HepG2 (cell line): ENCODE data around the gene GRIN3B. TPM values are rescaled to one million over a fixed set of nuclear protein-coding genes. Genes with fewer than 3 reads are reported as not detected.

Experiments used
- CBX1 ChIP-seq: IDR thresholded peaks from one replicate; pipeline ENCODE4 v1.6.1; 2016; ENCODE audit warnings: antibody characterized with exemption, low read depth
- GABPB1 ChIP-seq: IDR thresholded peaks from 2 replicates; pipeline ENCODE4 v1.6.1; 2016; ENCODE audit warnings: mild to moderate bottlenecking, missing genetic modification reagents, moderate library complexity, missing compliant biosample characterization
- HNRNPK ChIP-seq: fragments of 200-400 bp; formaldehyde crosslinking; IDR thresholded peaks from 2 replicates; pipeline ENCODE4 v1.6.1; 2018; ENCODE audit warnings: low read length, low read depth, moderate library complexity, mild to moderate bottlenecking; ENCODE audit not compliant: poor library complexity, severe bottlenecking
- KMT2B ChIP-seq: IDR thresholded peaks from 2 replicates; pipeline ENCODE4 v1.6.1; 2016; ENCODE audit warnings: missing genetic modification reagents, missing compliant biosample characterization
- NFKBIZ ChIP-seq: IDR thresholded peaks from 2 replicates; pipeline ENCODE4 v1.6.1; 2018; ENCODE audit warnings: missing genetic modification reagents, missing compliant biosample characterization
- NFYC ChIP-seq: IDR thresholded peaks from 2 replicates; pipeline ENCODE4 v1.6.1; 2016; ENCODE audit warnings: missing genetic modification reagents, missing compliant biosample characterization
- NR3C1 ChIP-seq: sonication (generic); formaldehyde crosslinking; IDR thresholded peaks from 2 replicates; pipeline ENCODE4 v1.4.0; 2020; ENCODE audit warnings: missing genetic modification reagents
- PAWR ChIP-seq: sonication (generic); formaldehyde crosslinking; IDR thresholded peaks from 2 replicates; pipeline ENCODE4 v1.4.0; 2020; ENCODE audit warnings: missing genetic modification reagents, mild to moderate bottlenecking, borderline replicate concordance
- TCF12 ChIP-seq, 2 experiments: fragments of 450-650 bp in 1 of 2; sonication (generic) in 1 of 2; formaldehyde crosslinking in 1 of 2; IDR thresholded peaks; 2 replicates each; pipeline versions ENCODE4 v1.6.1 to v1.8.0; 2017 to 2022; ENCODE audit warnings: antibody characterized with exemption in 1 of 2, mild to moderate bottlenecking in 1 of 2, missing genetic modification reagents in 1 of 2, moderate library complexity in 1 of 2
- ZNF232 ChIP-seq: sonication (generic); formaldehyde crosslinking; IDR thresholded peaks from 2 replicates; pipeline ENCODE4 v1.4.0; 2020; ENCODE audit warnings: missing genetic modification reagents, borderline replicate concordance
- ZNF350 ChIP-seq: sonication (generic); formaldehyde crosslinking; IDR thresholded peaks from 2 replicates; pipeline ENCODE4 v1.4.0; 2020; ENCODE audit warnings: mild to moderate bottlenecking, low read depth, missing genetic modification reagents, borderline replicate concordance
- ZNF44 ChIP-seq: sonication (generic); formaldehyde crosslinking; IDR thresholded peaks from 2 replicates; pipeline ENCODE4 v1.5.1; 2020; ENCODE audit warnings: mild to moderate bottlenecking, missing genetic modification reagents
- ZNF605 ChIP-seq: sonication (generic); formaldehyde crosslinking; IDR thresholded peaks from 2 replicates; pipeline ENCODE4 v1.8.0; 2022; ENCODE audit warnings: mild to moderate bottlenecking, missing genetic modification reagents
- ZNF772 ChIP-seq: sonication (generic); formaldehyde crosslinking; IDR thresholded peaks from 2 replicates; pipeline ENCODE4 v1.5.0; 2020; ENCODE audit warnings: mild to moderate bottlenecking, missing genetic modification reagents
- ZNF879 ChIP-seq: sonication (generic); formaldehyde crosslinking; IDR thresholded peaks from 2 replicates; pipeline ENCODE4 v1.8.1; 2023; ENCODE audit warnings: missing genetic modification reagents
- polyA plus RNA-seq, 8 experiments: library from polyadenylated mRNA; depleted of rRNA in 3 of 8; stranded (reverse) in 7 of 8; unstranded in 1 of 8; fragments of >200 nt; fragmentation: Illumina TruSeq in 4 of 8; extraction: Trizol in 4 of 8; gene quantifications; 2 replicates each; pipeline versions ENCODE4 v1.2.1 to v1.2.3, GENCODE V29; 2011 to 2016; ENCODE audit warnings: low read depth in 4 of 8, missing spikeins in 1 of 8, mixed read lengths in 1 of 8; ENCODE audit not compliant: insufficient read depth in 1 of 8
- total RNA-seq, 5 experiments: library from RNA; depleted of rRNA; stranded (reverse); fragments of >200 nt; fragmentation: Illumina TruSeq; extraction: Trizol; gene quantifications; 2 replicates each; pipeline ENCODE4 v1.2.3, GENCODE V29; 2016; ENCODE audit warnings: low read depth in 1 of 5
- TF ChIP-seq, protein P1 (sequence below): sonication (generic); formaldehyde crosslinking; IDR thresholded peaks from 2 replicates; pipeline ENCODE4 v1.5.1; 2020; ENCODE audit warnings: missing genetic modification reagents, mild to moderate bottlenecking, borderline replicate concordance
- TF ChIP-seq, protein P2 (sequence below): IDR thresholded peaks from 2 replicates; pipeline ENCODE4 v1.6.1; 2016; ENCODE audit warnings: low read depth, borderline replicate concordance
- TF ChIP-seq, protein P3 (sequence below): sonication (generic); formaldehyde crosslinking; IDR thresholded peaks from 2 replicates; pipeline ENCODE4 v1.4.0; 2020; ENCODE audit warnings: low read depth, mild to moderate bottlenecking, missing genetic modification reagents
- TF ChIP-seq, protein P4 (sequence below): IDR thresholded peaks from 2 replicates; pipeline ENCODE4 v1.6.1; 2016; ENCODE audit warnings: mild to moderate bottlenecking, missing biosample characterization, missing genetic modification reagents
- TF ChIP-seq, protein P5 (sequence below): sonication (generic); formaldehyde crosslinking; IDR thresholded peaks from 2 replicates; pipeline ENCODE4 v1.8.0; 2022; ENCODE audit warnings: mild to moderate bottlenecking, missing genetic modification reagents, borderline replicate concordance
- TF ChIP-seq, protein P6 (sequence below): conservative IDR thresholded peaks from 2 replicates; pipeline ENCODE4 v1.6.1; 2018; ENCODE audit warnings: missing genetic modification reagents
- TF ChIP-seq, protein P7 (sequence below): sonication (generic); formaldehyde crosslinking; IDR thresholded peaks from 2 replicates; pipeline ENCODE4 v1.5.0; 2020; ENCODE audit warnings: missing genetic modification reagents

Gene GRIN3B
- total and polyA plus RNA-seq, 2 of the 13 experiments (the other 11 are each of a cell fraction or from before 2014, with no cell fraction given): 0.07 to 0.20 TPM

- TF ChIP-seq, protein P1, sequence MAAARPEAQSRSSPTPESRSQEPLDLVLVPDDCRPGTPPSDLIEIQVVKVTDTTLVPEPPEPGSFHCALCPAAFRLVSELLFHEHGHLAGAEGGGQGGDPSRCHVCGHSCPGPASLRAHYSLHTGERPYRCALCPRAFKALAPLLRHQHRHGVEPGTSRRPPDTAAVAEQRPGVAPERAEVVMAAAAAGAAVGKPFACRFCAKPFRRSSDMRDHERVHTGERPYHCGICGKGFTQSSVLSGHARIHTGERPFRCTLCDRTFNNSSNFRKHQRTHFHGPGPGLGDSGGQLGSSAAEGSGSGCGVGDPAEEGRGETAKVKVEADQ (CRISPR knock-in tag): peak; percentile 65; the same call in 1 of the 2 replicates
- peak; percentile 82 for TF ChIP-seq ZNF350 (CRISPR knock-in tag)
- TF ChIP-seq, protein P2, sequence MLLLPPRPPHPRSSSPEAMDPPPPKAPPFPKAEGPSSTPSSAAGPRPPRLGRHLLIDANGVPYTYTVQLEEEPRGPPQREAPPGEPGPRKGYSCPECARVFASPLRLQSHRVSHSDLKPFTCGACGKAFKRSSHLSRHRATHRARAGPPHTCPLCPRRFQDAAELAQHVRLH (CRISPR knock-in tag): 0 out of 2 replicates have a peak, but pooled peaks have one; percentile 18
- TF ChIP-seq, protein P3, sequence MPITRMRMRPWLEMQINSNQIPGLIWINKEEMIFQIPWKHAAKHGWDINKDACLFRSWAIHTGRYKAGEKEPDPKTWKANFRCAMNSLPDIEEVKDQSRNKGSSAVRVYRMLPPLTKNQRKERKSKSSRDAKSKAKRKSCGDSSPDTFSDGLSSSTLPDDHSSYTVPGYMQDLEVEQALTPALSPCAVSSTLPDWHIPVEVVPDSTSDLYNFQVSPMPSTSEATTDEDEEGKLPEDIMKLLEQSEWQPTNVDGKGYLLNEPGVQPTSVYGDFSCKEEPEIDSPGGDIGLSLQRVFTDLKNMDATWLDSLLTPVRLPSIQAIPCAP: no peak
- peak; percentile 85 for TF ChIP-seq CBX1
- TF ChIP-seq NFKBIZ: peak; percentile 31; the same call in 1 of the 2 replicates
- TF ChIP-seq, protein P4, sequence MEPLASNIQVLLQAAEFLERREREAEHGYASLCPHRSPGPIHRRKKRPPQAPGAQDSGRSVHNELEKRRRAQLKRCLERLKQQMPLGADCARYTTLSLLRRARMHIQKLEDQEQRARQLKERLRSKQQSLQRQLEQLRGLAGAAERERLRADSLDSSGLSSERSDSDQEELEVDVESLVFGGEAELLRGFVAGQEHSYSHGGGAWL: peak; percentile 78
- TF ChIP-seq, protein P5, sequence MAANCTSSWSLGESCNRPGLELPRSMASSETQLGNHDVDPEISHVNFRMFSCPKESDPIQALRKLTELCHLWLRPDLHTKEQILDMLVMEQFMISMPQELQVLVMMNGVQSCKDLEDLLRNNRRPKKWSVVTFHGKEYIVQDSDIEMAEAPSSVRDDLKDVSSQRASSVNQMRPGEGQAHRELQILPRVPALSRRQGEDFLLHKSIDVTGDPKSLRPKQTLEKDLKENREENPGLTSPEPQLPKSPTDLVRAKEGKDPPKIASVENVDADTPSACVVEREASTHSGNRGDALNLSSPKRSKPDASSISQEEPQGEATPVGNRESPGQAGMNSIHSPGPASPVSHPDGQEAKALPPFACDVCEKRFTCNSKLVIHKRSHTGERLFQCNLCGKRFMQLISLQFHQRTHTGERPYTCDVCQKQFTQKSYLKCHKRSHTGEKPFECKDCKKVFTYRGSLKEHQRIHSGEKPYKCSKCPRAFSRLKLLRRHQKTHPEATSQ (CRISPR knock-in tag): 0 out of 2 replicates have a peak, but pooled peaks have one; percentile 83
- no peak for TF ChIP-seq TCF12 (IDR thresholded peaks at IDR 0.05)
- TF ChIP-seq TCF12 (CRISPR knock-in tag; IDR thresholded peaks at IDR 0.05): peak; percentile 74; the same call in 1 of the 2 replicates
- peak; percentile 98 for TF ChIP-seq GABPB1 (CRISPR knock-in tag)
- no peak for TF ChIP-seq HNRNPK
- TF ChIP-seq NFYC: peak; percentile 33; the same call in 1 of the 2 replicates
- peak; percentile 83; the same call in 1 of the 2 replicates for TF ChIP-seq ZNF879 (CRISPR knock-in tag)
- TF ChIP-seq NR3C1 (CRISPR knock-in tag): no peak
- TF ChIP-seq ZNF232 (CRISPR knock-in tag): peak; percentile 49; the same call in 1 of the 2 replicates
- TF ChIP-seq, protein P6, sequence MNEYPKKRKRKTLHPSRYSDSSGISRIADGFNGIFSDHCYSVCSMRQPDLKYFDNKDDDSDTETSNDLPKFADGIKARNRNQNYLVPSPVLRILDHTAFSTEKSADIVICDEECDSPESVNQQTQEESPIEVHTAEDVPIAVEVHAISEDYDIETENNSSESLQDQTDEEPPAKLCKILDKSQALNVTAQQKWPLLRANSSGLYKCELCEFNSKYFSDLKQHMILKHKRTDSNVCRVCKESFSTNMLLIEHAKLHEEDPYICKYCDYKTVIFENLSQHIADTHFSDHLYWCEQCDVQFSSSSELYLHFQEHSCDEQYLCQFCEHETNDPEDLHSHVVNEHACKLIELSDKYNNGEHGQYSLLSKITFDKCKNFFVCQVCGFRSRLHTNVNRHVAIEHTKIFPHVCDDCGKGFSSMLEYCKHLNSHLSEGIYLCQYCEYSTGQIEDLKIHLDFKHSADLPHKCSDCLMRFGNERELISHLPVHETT (CRISPR knock-in tag): 0 out of 2 replicates have a peak, but pooled peaks have one; percentile 27
- 0 out of 2 replicates have a peak, but pooled peaks have one; percentile 27 for TF ChIP-seq ZNF605 (CRISPR knock-in tag)
- TF ChIP-seq, protein P7, sequence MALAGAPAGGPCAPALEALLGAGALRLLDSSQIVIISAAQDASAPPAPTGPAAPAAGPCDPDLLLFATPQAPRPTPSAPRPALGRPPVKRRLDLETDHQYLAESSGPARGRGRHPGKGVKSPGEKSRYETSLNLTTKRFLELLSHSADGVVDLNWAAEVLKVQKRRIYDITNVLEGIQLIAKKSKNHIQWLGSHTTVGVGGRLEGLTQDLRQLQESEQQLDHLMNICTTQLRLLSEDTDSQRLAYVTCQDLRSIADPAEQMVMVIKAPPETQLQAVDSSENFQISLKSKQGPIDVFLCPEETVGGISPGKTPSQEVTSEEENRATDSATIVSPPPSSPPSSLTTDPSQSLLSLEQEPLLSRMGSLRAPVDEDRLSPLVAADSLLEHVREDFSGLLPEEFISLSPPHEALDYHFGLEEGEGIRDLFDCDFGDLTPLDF (CRISPR knock-in tag): peak; percentile 63; the same call in 1 of the 2 replicates
- peak; percentile 93 for TF ChIP-seq ZNF44
- no peak for TF ChIP-seq PAWR (CRISPR knock-in tag)
- TF ChIP-seq ZNF772 (CRISPR knock-in tag): peak; percentile 95
- TF ChIP-seq KMT2B (CRISPR knock-in tag): peak; percentile 64; the same call in 1 of the 2 replicates
Measured at GRCh38 chr19:984165-984967, 15.9 kb upstream of the GRIN3B start, which contains the start of gene WDR18 (continued).
